T-helper 2 cell treated with Interferon-gamma antibody and Interleukin-4, amounts not matched to agents 100 ng/mL and 5 ng/mL, for 36 hours (primary cell): Measurements from ENCODE around the gene ADH1C. TPM values are rescaled to one million over a fixed set of nuclear protein-coding genes. Genes with fewer than 3 reads are reported as not detected.

Experiments
- intact Hi-C: fragments of 100-400 bp; cut with micrococcal nuclease; formaldehyde crosslinking; loops from one replicate; pipeline ENCODE4 v1.15.1; 2023
- total RNA-seq: library from RNA; stranded (reverse); gene quantifications from 2 replicates; pipeline ENCODE4 v1.2.3, GENCODE V29; 2022

Gene ADH1C
- total RNA-seq, 1 donor from 2014 or later, result not detected

- intact Hi-C loops, result no loop called here
Observed at GRCh38 chr4:99305638-99306400, 46.7 kb downstream of the ADH1C start.

GRCh38 chr4:99301376-99302164 lies 51.0 kb downstream of the ADH1C start:
- intact Hi-C loops, result no loop called here

GRCh38 chr4:99300934-99301333 lies 51.6 kb downstream of the ADH1C start:
- intact Hi-C loops, result no loop called here

GRCh38 chr4:99293357-99293756 lies 59.2 kb downstream of the ADH1C start:
- intact Hi-C loops, result no loop called here

- intact Hi-C loops, result no loop called here
Observed at GRCh38 chr4:99290848-99291786, 61.4 kb downstream of the ADH1C start, which contains the start of gene ADH1A. ADH1A (minus strand) TSS chr4:99290985; CDS start chr4:99290914, 71 bp downstream.

Other genes starting within 250 kb of the ADH1C start
- not detected in 2 replicates for gene ADH4, start 208.4 kb downstream of the ADH1C start, total RNA-seq
- gene ADH6, start 133.5 kb downstream of the ADH1C start, total RNA-seq, result not detected in 2 replicates
- gene ADH1A, start 61.8 kb downstream of the ADH1C start, total RNA-seq, result not detected in 2 replicates
- gene ADH1B, start 31.3 kb downstream of the ADH1C start, total RNA-seq, result not detected in 2 replicates
- not detected in 2 replicates for gene ADH7, start 82.6 kb upstream of the ADH1C start, total RNA-seq
- not detected in 2 replicates for gene C4orf17, start 158.3 kb upstream of the ADH1C start, total RNA-seq
- gene TRMT10A, start 211.3 kb upstream of the ADH1C start, total RNA-seq, result 7.2 and 8.5 TPM in 2 replicates
- 0.66 TPM in 1 of 2 replicates, not detected in the other for gene MTTP, start 222.1 kb upstream of the ADH1C start, total RNA-seq